ENCODE data around the gene ADAMTSL4.

ADAMTSL4 gene

DNA sequence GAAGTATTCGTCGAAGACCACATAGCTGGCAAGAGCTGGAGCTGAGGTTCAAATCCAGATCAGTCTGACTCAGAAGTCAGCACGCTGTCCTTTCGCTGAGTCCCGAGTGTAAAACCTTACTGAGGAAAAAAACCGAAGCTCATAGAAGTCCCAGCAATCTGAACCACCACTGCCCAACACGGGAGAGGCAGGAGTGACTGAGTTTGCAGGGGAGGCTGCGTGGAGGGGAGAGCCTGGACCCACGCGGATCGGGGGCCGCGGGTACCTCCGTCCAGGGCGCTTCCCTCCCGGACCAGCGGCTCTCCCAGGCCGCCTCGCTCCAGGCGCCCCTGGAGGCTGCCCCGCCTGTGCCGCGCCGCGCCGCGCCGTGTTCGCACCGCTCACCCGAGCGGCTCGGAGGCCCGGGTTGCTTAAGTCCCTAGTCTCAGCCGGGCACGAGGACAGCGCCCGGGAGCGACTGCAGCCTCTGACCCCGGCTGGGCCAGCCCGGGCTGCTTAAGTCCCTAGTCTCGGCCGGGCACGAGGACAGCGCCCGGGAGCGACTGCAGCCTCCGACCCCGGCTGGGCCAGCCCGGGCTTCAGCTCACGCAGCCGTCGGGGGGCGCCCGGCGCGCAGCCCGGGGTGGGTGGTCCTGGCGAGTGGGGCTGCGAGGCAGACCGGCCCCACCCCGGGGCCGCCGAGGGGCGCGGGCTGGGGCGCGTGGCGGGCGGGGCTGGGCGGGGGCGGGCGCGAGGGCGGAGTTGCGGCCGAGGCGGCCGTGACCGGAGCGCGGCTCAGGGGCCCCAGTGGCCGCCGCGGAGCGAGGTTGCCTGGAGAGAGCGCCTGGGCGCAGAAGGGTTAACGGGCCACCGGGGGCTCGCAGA lies at the start of gene ADAMTSL4:
Gene ADAMTSL4, plus strand, starts transcription at position 777 of the 864 bp plus-strand sequence. CDS start 2,881 bp downstream, outside the sequence.
- H3K9ac ChIP-seq (ENCODE audit: insufficient read length, low read depth): peak within 1 kb of the TSS; percentile 86
- peaks cover 22% of the 10 kb centered on the region for H3K4me1 ChIP-seq (ENCODE audit: insufficient read depth, insufficient read length)
- no peaks in the 10 kb centered on the region for H3K9me3 ChIP-seq (ENCODE audit: insufficient read depth, low read length)
- H3K4me3 ChIP-seq (ENCODE audit: insufficient read length, low read depth): peak within 1 kb of the TSS; percentile 67
- TF ChIP-seq SUZ12 (IDR thresholded peaks at IDR 0.05; ENCODE audit: extremely low read depth, insufficient read depth, insufficient read length) (no peak), YY1 (IDR thresholded peaks at IDR 0.05; ENCODE audit: insufficient read depth, insufficient read length) (no peak), ZNF274 (IDR thresholded peaks at IDR 0.05; ENCODE audit: low read depth, low read length) (no peak)
- peaks cover 21% of the 10 kb centered on the region for H3K36me3 ChIP-seq (ENCODE audit: insufficient read depth, insufficient read length, low read length)
- no peaks in the 10 kb centered on the region for H3K27me3 ChIP-seq (ENCODE audit: insufficient read depth, insufficient read length)
- no peak for DNase-seq (ENCODE audit: low read depth, low spot score)

DNA sequence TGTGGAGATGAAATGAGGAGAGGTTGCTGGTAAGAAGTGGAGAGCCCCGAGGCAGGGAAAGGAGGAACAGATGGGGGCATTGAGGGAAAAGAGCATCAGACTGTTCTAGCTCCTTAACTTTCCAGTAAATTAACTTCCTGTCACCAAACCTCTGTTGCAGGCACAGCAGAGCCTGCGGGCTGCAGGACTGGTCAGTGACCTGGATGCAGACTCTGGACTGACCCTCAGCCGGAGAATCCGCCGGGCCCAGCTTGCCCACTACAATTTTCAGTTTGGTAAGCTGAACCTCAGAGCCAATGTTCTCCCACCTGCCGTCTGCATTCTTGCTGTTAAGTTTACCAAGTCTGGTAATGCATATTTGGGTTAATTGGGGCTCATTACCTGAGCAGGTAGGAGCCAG lies 43.8 kb upstream of the ADAMTSL4 start:
- Histone ChIP-seq H3K4me3 (ENCODE audit: insufficient read length, low read depth) (no peak overlapping the region), H3K36me3 (ENCODE audit: insufficient read depth, insufficient read length, low read length) (peaks cover 80% of the 10 kb centered on the region)
- TF ChIP-seq SUZ12 (IDR thresholded peaks at IDR 0.05; ENCODE audit: extremely low read depth, insufficient read depth, insufficient read length): no peak
- TF ChIP-seq ZNF274 (IDR thresholded peaks at IDR 0.05; ENCODE audit: low read depth, low read length): no peak

GRCh38 chr1:150507912-150508864 lies 41.0 kb upstream of the ADAMTSL4 start, which contains the start of gene ECM1:
ECM1 (plus strand) TSS chr1:150508109; CDS start chr1:150508210, 101 bp downstream.
- Histone ChIP-seq H3K9me3 (ENCODE audit: insufficient read depth, low read length) (no peaks in the 10 kb centered on the region), H3K4me3 (ENCODE audit: insufficient read length, low read depth) (no peak within 1 kb of the TSS), H3K4me1 (ENCODE audit: insufficient read depth, insufficient read length) (peaks cover 22% of the 10 kb centered on the region), H3K36me3 (ENCODE audit: insufficient read depth, insufficient read length, low read length) (peaks cover 89% of the 10 kb centered on the region), H3K9ac (ENCODE audit: insufficient read length, low read depth) (no peak within 1 kb of the TSS), H3K27me3 (ENCODE audit: insufficient read depth, insufficient read length) (no peaks in the 10 kb centered on the region)
- TF ChIP-seq SUZ12 (IDR thresholded peaks at IDR 0.05; ENCODE audit: extremely low read depth, insufficient read depth, insufficient read length) (no peak), YY1 (IDR thresholded peaks at IDR 0.05; ENCODE audit: insufficient read depth, insufficient read length) (no peak), ZNF274 (IDR thresholded peaks at IDR 0.05; ENCODE audit: low read depth, low read length) (no peak)
- DNase-seq (ENCODE audit: low read depth, low spot score): no peak

More for the DNA sequence above, 43.8 kb upstream of the ADAMTSL4 start:
- Histone ChIP-seq H3K9me3 (ENCODE audit: insufficient read depth, low read length) (no peaks in the 10 kb centered on the region), H3K27me3 (ENCODE audit: insufficient read depth, insufficient read length) (no peaks in the 10 kb centered on the region), H3K9ac (ENCODE audit: insufficient read length, low read depth) (no peak overlapping the region), H3K4me1 (ENCODE audit: insufficient read depth, insufficient read length) (peaks cover 22% of the 10 kb centered on the region)
- no peak for DNase-seq (ENCODE audit: low read depth, low spot score)

DNA sequence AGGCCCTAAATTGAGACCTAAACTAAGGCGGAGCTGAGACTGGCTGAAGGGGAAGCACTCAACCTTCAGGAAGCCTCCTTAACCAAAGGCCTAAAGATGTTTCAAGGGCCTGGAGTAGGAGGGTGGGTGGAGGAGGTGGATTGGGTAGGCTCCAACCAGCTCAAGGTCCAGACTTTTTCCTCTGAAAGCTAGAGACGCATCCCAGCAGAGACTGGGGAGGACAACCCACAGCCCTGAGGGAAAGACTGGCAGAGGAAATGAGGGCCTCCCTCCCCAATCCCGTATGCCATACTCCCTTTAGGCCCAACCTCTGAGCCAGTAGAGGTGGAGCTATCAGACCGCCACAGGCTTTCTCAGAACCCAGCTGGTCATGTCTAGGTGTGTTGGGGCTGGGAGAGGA lies 40.2 kb upstream of the ADAMTSL4 start:
- H3K27me3 ChIP-seq (ENCODE audit: insufficient read depth, insufficient read length): no peaks in the 10 kb centered on the region
- peaks cover 22% of the 10 kb centered on the region for H3K4me1 ChIP-seq (ENCODE audit: insufficient read depth, insufficient read length)
- H3K9ac ChIP-seq (ENCODE audit: insufficient read length, low read depth): no peak overlapping the region
- DNase-seq (ENCODE audit: low read depth, low spot score): no peak
- H3K4me3 ChIP-seq (ENCODE audit: insufficient read length, low read depth): no peak overlapping the region
- no peaks in the 10 kb centered on the region for H3K9me3 ChIP-seq (ENCODE audit: insufficient read depth, low read length)
- peaks cover 94% of the 10 kb centered on the region for H3K36me3 ChIP-seq (ENCODE audit: insufficient read depth, insufficient read length, low read length)
- TF ChIP-seq ZNF274 (IDR thresholded peaks at IDR 0.05; ENCODE audit: low read depth, low read length) (no peak), SUZ12 (IDR thresholded peaks at IDR 0.05; ENCODE audit: extremely low read depth, insufficient read depth, insufficient read length) (no peak), YY1 (IDR thresholded peaks at IDR 0.05; ENCODE audit: insufficient read depth, insufficient read length) (no peak)

- no peak overlapping the region for H3K9ac ChIP-seq (ENCODE audit: insufficient read length, low read depth)
- H3K36me3 ChIP-seq (ENCODE audit: insufficient read depth, insufficient read length, low read length): peaks cover 74% of the 10 kb centered on the region
- H3K4me1 ChIP-seq (ENCODE audit: insufficient read depth, insufficient read length): peaks cover 20% of the 10 kb centered on the region
- H3K27me3 ChIP-seq (ENCODE audit: insufficient read depth, insufficient read length): no peaks in the 10 kb centered on the region
- TF ChIP-seq SUZ12 (IDR thresholded peaks at IDR 0.05; ENCODE audit: extremely low read depth, insufficient read depth, insufficient read length) (no peak), ZNF274 (IDR thresholded peaks at IDR 0.05; ENCODE audit: low read depth, low read length) (no peak), YY1 (IDR thresholded peaks at IDR 0.05; ENCODE audit: insufficient read depth, insufficient read length) (no peak)
- no peaks in the 10 kb centered on the region for H3K9me3 ChIP-seq (ENCODE audit: insufficient read depth, low read length)
- DNase-seq (ENCODE audit: low read depth, low spot score): no peak
- H3K4me3 ChIP-seq (ENCODE audit: insufficient read length, low read depth): no peak overlapping the region
Measured at GRCh38 chr1:150511551-150511950, 37.7 kb upstream of the ADAMTSL4 start.

- Histone ChIP-seq H3K36me3 (ENCODE audit: insufficient read depth, insufficient read length, low read length) (peaks cover 68% of the 10 kb centered on the region), H3K27me3 (ENCODE audit: insufficient read depth, insufficient read length) (no peaks in the 10 kb centered on the region), H3K9me3 (ENCODE audit: insufficient read depth, low read length) (no peaks in the 10 kb centered on the region), H3K4me1 (ENCODE audit: insufficient read depth, insufficient read length) (peaks cover 20% of the 10 kb centered on the region), H3K4me3 (ENCODE audit: insufficient read length, low read depth) (no peak overlapping the region), H3K9ac (ENCODE audit: insufficient read length, low read depth) (no peak overlapping the region)
- no peak for DNase-seq (ENCODE audit: low read depth, low spot score)
- TF ChIP-seq YY1 (IDR thresholded peaks at IDR 0.05; ENCODE audit: insufficient read depth, insufficient read length): no peak
- TF ChIP-seq ZNF274 (IDR thresholded peaks at IDR 0.05; ENCODE audit: low read depth, low read length): no peak
- no peak for TF ChIP-seq SUZ12 (IDR thresholded peaks at IDR 0.05; ENCODE audit: extremely low read depth, insufficient read depth, insufficient read length)
Measured at GRCh38 chr1:150511985-150512660, 37.1 kb upstream of the ADAMTSL4 start.

Measured in NT2/D1 (cell line).